PC-9 (cell line): ENCODE measurements around the gene PATJ. TPM values are rescaled to one million over a fixed set of nuclear protein-coding genes. Genes with fewer than 3 reads are reported as not detected.
"Not testable (repeated sequence)": the region's sequence is repeated elsewhere in the genome, so short reads cannot be mapped to it uniquely, and the experiment has no call there.

Source experiments
- BruUV-seq: library from RNA; stranded (reverse); fragments of 400-500 nt; replicated peaks from 2 replicates; lab custom pipeline; 2021; lab: Mats Ljungman, UMichigan
- CTCF ChIA-PET: fragments of 300-600 bp; sonication (Branson Sonifier 250); formaldehyde crosslinking; loops from one replicate; lab custom pipeline; 2022; ENCODE audit warnings: antibody characterized with exemption; lab: Charles Lee
- POLR2A ChIA-PET: fragments of 300-600 bp; sonication (Branson Sonifier 250); formaldehyde crosslinking; loops from one replicate; lab custom pipeline; 2022; ENCODE audit warnings: antibody characterized with exemption; ENCODE audit not compliant: unreplicated experiment; lab: Charles Lee
- DNase-seq, 2 experiments: peaks; one replicate each; pipeline versions ENCODE4 v3.0.0 to v3.0.0-alpha.2; 2015 to 2022; ENCODE audit warnings: mixed read lengths in 1 of 2
- H2AFZ ChIP-seq: fragments of 200-600 bp; sonication (generic); 2 replicates; pipeline ENCODE4 v1.8.1; 2017; ENCODE audit warnings: antibody characterized with exemption
- H3F3A ChIP-seq: fragments of 200-600 bp; sonication (generic); 2 replicates; pipeline ENCODE4 v1.8.1; 2017; ENCODE audit warnings: antibody characterized with exemption, mild to moderate bottlenecking, low read depth; ENCODE audit not compliant: insufficient read depth
- H3K27ac ChIP-seq: fragments of 200-600 bp; sonication (generic); 2 replicates; pipeline ENCODE4 v1.6.1; 2016; ENCODE audit warnings: mixed run types
- H3K27me3 ChIP-seq: fragments of 200-600 bp; sonication (generic); 2 replicates; pipeline ENCODE4 v1.6.1; 2016; ENCODE audit warnings: low read depth, mixed run types; ENCODE audit not compliant: insufficient read depth
- H3K36me3 ChIP-seq: fragments of 200-600 bp; sonication (generic); 2 replicates; pipeline ENCODE4 v1.6.1; 2016; ENCODE audit warnings: low read depth, mixed run types
- H3K4me1 ChIP-seq: fragments of 200-600 bp; sonication (generic); replicated peaks from 2 replicates; pipeline ENCODE4 v1.6.1; 2016; ENCODE audit warnings: mixed run types; ENCODE audit not compliant: insufficient read depth
- H3K4me2 ChIP-seq: fragments of 200-600 bp; sonication (generic); 2 replicates; pipeline ENCODE4 v1.6.1; 2017; ENCODE audit warnings: mixed run types
- H3K4me3 ChIP-seq: fragments of 200-600 bp; sonication (generic); 2 replicates; pipeline ENCODE4 v1.6.1; 2016; ENCODE audit warnings: mixed run types
- H3K79me2 ChIP-seq: fragments of 200-600 bp; sonication (generic); 2 replicates; pipeline ENCODE4 v1.6.1; 2017; ENCODE audit warnings: low read depth, mixed run types
- H3K9me2 ChIP-seq: fragments of 200-600 bp; sonication (generic); 2 replicates; pipeline ENCODE4 v1.8.1; 2017; ENCODE audit warnings: mild to moderate bottlenecking; ENCODE audit not compliant: insufficient read depth
- H3K9me3 ChIP-seq: fragments of 200-600 bp; sonication (generic); 2 replicates; pipeline ENCODE4 v1.8.1; 2016; ENCODE audit warnings: low read depth; ENCODE audit not compliant: insufficient read depth
- H4K20me1 ChIP-seq: fragments of 200-600 bp; sonication (generic); 2 replicates; pipeline ENCODE4 v1.8.1; 2017; ENCODE audit not compliant: insufficient read depth
- CTCF ChIP-seq: fragments of 200-600 bp; sonication (generic); conservative IDR thresholded peaks from 2 replicates; pipeline ENCODE4 v1.6.1; 2017; ENCODE audit warnings: mixed run types, antibody characterized with exemption, mild to moderate bottlenecking, moderate library complexity
- EZH2 ChIP-seq: fragments of 200-600 bp; sonication (generic); IDR thresholded peaks from 2 replicates; pipeline ENCODE4 v1.8.0; 2017; ENCODE audit warnings: antibody characterized with exemption, low read depth
- intact Hi-C: fragments of 100-400 bp; cut with micrococcal nuclease; formaldehyde crosslinking; loops from one replicate; pipeline ENCODE4 v1.10.0; 2022; ENCODE audit not compliant: unreplicated experiment
- total RNA-seq: library from RNA; stranded (reverse); gene quantifications from 2 replicates; pipeline ENCODE4 v1.2.3, GENCODE V29; 2021

PATJ gene
- total RNA-seq, 1 experiment from 2014 or later = 91.0 TPM

GRCh38 chr1:61708953-61709907 is 33.0 kb upstream of the PATJ start:
- peaks cover 4% of the 10 kb centered on the region; the same call in 1 of the 2 replicates for H4K20me1 ChIP-seq
- no peak for DNase-seq
- H3K27ac ChIP-seq = no peak overlapping the region
- H3K4me3 ChIP-seq = no peak overlapping the region
- H3F3A ChIP-seq = peaks cover 5% of the 10 kb centered on the region; the same call in 1 of the 2 replicates
- no peaks in the 10 kb centered on the region for H3K9me2 ChIP-seq
- no peak overlapping the region for H2AFZ ChIP-seq
- ChIA-PET POLR2A (no interaction called here), CTCF (no interaction called here)
- TF ChIP-seq EZH2 = no peak
- TF ChIP-seq CTCF = no peak
- H3K4me2 ChIP-seq = no peak overlapping the region
- peaks cover 27% of the 10 kb centered on the region for H3K79me2 ChIP-seq
- peaks cover 13% of the 10 kb centered on the region; the same call in 1 of the 2 replicates for H3K4me1 ChIP-seq
- intact Hi-C loops = no loop called here
- no TSS peak for BruUV-seq
- no peaks in the 10 kb centered on the region for H3K27me3 ChIP-seq
- H3K9me3 ChIP-seq = no peaks in the 10 kb centered on the region
- H3K36me3 ChIP-seq = peaks cover 32% of the 10 kb centered on the region; the same call in 1 of the 2 replicates

- H2AFZ ChIP-seq = no peak overlapping the region
- H3K9me3 ChIP-seq = no peaks in the 10 kb centered on the region
- intact Hi-C loops = loop anchor here (5.0 kb wide), 1 partner anchor 52 kb away; no protein-coding TSS in a partner anchor
- no peak overlapping the region for H3K4me2 ChIP-seq
- H3K27ac ChIP-seq = no peak overlapping the region
- TF ChIP-seq CTCF = no peak
- TF ChIP-seq EZH2 = no peak
- peaks cover 13% of the 10 kb centered on the region; the same call in 1 of the 2 replicates for H3K4me1 ChIP-seq
- no TSS peak for BruUV-seq
- no peak overlapping the region for H3K4me3 ChIP-seq
- CTCF ChIA-PET = no interaction called here
- no peaks in the 10 kb centered on the region for H3K9me2 ChIP-seq
- H3K79me2 ChIP-seq = peaks cover 30% of the 10 kb centered on the region
- H3K27me3 ChIP-seq = no peaks in the 10 kb centered on the region
- peaks cover 32% of the 10 kb centered on the region; the same call in 1 of the 2 replicates for H3K36me3 ChIP-seq
- DNase-seq = no peak
- peaks cover 5% of the 10 kb centered on the region; the same call in 1 of the 2 replicates for H3F3A ChIP-seq
- POLR2A ChIA-PET = no interaction called here
- peaks cover 7% of the 10 kb centered on the region; the same call in 1 of the 2 replicates for H4K20me1 ChIP-seq
Observed at GRCh38 chr1:61709908-61710289, 32.4 kb upstream of the PATJ start.

- H3K27ac ChIP-seq, H3F3A ChIP-seq, H3K9me2 ChIP-seq, POLR2A ChIA-PET, CTCF ChIA-PET, H3K9me3 ChIP-seq, H3K27me3 ChIP-seq, H2AFZ ChIP-seq, BruUV-seq, H3K4me3 ChIP-seq, H4K20me1 ChIP-seq, H3K4me2 ChIP-seq: not testable (repeated sequence)
- H3K36me3 ChIP-seq = 0 out of 2 replicates have a peak, but pooled peaks cover 23% of the 10 kb centered on the region
- peak; percentile 12 to 44 for DNase-seq
- intact Hi-C loops = loop anchor here (5.0 kb wide), 1 partner anchor 51 kb away; no protein-coding TSS in a partner anchor
- H3K4me1 ChIP-seq = peaks cover 13% of the 10 kb centered on the region; the same call in 1 of the 2 replicates
- peaks cover 36% of the 10 kb centered on the region for H3K79me2 ChIP-seq
Observed at GRCh38 chr1:61711257-61711656, 31.0 kb upstream of the PATJ start.
